Measurements from ENCODE around the gene TMEM61.

The TMEM61 gene

GRCh38 chr1:55037733-55038551, 57.5 kb downstream of the TMEM61 start:
- no peak for DNase-seq

GRCh38 chr1:55038552-55038838, 58.1 kb downstream of the TMEM61 start:
- no peak for DNase-seq

DNA sequence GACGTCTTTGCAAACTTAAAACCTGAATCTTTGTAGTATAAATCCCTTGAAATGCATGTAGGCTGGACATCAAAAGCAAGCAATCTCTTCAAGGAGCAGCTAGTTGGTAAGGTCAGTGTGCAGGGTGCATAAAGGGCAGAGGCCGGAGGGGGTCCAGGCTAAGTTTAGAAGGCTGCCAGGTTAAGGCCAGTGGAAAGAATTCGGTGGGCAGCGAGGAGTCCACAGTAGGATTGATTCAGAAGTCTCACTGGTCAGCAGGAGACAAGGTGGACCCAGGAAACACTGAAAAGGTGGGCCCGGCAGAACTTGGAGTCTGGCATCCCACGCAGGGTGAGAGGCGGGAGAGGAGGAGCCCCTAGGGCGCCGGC, 58.5 kb downstream of the TMEM61 start:
- no peak for DNase-seq

GRCh38 chr1:55039342-55040082, 59.1 kb downstream of the TMEM61 start, which contains the start of gene PCSK9:
Gene PCSK9 (plus strand): TSS chr1:55039548. CDS start chr1:55039838, 290 bp downstream.
- DNase-seq = no peak

GRCh38 chr1:55040083-55040932, 59.9 kb downstream of the TMEM61 start:
- no peak for DNase-seq

DNA sequence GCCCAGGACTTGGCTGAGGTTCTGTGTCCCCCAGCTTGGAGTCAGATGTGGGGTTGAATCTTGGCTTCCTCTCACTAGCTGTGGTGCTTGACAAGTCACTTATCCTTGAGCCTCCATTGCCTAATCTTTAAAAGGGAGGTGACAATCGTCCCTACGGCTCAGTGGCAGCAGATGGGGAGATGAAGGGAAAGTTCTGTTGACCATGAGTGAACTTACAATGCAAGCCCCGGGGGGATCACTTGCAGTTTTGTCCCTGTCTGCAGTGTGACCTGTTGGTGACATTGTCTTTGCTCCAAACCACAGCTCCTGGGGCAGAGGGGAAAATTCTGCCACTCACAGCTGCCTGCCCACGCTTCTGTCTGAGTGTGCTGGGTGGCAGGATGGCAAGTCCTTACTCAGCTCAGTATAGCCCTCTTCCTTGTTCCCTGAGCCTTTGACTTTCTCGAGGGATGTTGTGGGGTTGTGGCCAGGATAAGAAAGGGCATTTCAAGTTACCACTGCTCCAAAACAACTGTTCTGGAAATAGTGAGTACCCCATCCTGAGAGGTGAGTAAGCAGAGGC, 60.6 kb downstream of the TMEM61 start:
- no peak for DNase-seq

DNA sequence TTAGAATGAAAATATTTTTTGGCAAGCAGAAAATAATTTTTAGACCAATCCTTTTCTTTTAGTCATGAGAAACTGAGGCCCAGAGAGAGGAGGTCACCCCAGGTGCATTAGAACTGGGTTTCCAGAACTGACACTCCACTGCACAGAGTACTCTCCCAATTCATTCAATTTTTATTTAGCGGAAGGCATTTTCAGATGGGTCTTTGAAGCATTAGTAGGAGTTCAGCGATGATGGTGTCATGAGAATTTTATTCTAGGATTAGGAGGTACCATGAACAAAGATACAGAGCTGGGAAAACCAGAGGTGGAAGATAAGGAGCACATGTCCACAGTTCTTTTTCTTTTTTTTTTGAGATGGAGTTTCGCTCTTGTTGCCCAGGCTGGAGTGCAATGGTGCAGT, 61.2 kb downstream of the TMEM61 start:
- no peak for DNase-seq
